Stimulated activated CD8-positive, alpha-beta memory T cell treated with anti-CD3 and anti-CD28 coated beads, Interleukin-12 subunit alpha, Interleukin-12 subunit beta, amount 100 ng/mL, for 24 hours (primary cell): ENCODE results near the gene DGKE.

ENCODE experiments used
- DNase-seq: peaks from one replicate; pipeline ENCODE4 v3.0.0-alpha.2; 2020; ENCODE audit errors: extremely low read depth

Gene DGKE

DNA sequence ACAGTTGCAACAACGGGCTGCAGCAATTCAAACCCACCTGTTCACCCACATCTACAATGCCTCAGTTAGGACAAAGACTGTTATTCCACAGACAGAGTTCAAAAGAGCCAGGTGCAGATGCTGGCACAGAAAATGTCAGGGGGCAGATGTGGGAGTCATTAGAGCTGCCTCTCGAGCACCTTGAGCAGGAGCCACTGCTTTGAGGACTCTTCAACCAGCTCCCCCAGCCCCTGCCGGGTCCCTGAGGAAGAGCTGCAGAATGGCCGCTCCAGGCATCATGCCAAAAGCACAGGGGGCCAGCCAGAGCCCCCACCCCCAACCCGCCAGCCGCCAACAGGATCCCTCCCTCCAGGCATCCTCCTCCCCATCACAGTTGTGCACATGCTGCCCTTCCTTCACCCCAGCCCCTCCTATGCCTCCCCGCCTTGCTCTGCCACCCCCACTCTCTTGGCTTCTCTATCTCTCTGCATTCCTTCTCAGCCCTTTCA, 21.0 kb upstream of the DGKE start:
- DNase-seq: no peak

DNA sequence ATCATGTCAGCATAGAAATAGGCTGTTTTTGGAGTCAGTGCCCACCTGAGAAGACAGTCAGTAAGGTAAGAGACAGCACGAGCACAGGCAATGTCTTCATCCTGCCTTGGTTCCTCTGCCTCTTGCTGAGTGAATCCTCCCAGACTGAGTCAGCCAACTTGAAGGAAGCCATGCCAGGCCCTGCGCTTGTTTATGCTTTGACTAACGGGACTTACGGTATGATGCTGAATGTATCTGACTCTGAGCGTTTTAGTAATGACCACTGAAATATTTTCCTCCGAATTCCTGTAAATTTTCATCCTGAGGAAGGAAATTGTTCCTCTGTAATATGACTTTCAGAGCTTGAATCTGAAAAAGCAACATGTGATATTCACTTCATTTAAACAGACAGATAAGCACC, 18.2 kb upstream of the DGKE start:
- DNase-seq: no peak

DNA sequence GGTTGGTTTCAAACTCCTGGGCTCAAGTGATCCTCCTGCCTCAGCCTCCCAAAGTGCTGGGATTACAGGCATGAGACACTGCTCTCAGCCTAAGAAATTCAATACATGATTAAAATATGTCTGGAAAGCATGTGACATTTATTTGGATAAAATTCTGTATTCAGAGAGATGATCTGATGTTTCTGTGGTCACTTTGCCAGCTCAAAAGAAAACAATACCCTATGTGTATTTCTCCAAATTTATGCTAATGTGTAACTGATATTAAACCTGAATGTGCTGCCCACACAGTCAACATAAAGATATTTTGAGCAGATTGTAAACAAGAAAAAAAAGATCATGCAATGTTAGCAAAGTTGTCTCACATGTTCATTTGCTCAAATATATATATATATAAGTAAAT, 16.9 kb upstream of the DGKE start:
- no peak for DNase-seq

DNA sequence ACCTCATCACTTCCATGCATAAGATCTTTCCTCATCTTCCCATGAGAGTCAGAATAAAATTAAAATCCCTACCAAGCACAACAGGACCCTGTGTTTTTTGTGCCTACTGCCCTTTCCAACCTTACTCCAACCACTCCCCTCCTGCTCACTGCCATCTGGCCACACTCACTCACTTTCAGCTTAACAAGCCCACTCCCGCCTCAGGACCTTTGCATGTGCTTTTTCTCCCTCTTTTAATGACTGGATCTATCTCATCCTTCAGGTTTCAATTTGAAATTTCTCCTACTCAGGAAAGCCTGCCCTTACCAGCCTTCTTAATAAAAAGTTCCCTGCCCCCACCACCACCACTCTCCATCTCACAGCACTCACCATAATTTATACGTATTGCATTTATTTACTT, 14.9 kb upstream of the DGKE start:
- no peak for DNase-seq

DNA sequence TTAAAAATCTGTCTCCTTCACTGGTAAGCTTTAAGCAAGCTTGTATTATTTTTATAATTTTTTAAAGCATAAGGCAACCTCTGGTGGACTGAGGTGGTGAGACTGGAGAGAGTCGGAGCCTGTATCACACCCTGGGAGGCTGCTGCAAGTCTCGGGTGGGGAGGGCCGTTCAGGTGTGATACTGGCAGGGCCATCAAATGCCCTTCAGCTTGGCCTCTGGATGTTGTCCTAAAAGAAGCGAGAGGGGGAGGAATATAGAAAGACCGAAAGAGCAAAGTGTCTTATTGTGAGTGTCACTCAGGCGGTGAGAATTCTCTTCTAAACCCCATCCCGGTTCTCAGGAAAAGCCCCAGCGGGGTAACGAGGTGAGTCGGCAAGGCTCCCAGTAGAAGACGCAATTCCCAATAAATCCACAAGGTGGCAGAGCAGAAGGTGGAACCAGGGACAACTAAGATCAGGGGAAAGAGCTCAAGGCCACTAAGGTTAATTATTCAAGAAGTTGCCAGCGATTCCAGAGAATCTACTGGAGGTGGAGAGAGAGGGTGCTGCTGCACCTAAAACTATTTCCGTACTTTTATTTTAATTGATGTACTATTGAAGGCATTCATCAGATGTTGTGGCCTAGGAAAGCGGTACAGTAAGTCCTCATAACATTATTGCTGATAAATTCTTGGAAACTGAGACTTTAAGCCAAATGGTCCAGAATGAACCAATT, 14.4 kb upstream of the DGKE start:
- DNase-seq: peak; percentile 25

DNA sequence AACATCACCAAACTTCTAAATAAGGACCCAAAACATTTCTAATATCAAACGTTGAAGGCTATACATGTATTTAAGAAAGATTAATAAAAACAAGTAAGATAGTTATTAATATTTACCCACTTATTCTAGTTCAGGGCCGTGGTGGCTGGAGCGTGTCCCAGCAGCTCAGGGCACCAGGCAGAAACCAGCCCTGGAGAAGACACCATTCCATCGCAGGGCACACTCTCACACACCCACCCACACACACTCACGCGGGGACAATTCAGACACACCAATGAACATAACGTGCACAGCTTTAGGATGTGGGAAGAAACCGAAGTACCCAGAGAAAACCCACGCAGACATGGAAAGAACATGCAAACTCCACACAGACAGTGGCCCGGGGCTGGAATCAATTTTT, 13.7 kb upstream of the DGKE start:
- DNase-seq: no peak

DNA sequence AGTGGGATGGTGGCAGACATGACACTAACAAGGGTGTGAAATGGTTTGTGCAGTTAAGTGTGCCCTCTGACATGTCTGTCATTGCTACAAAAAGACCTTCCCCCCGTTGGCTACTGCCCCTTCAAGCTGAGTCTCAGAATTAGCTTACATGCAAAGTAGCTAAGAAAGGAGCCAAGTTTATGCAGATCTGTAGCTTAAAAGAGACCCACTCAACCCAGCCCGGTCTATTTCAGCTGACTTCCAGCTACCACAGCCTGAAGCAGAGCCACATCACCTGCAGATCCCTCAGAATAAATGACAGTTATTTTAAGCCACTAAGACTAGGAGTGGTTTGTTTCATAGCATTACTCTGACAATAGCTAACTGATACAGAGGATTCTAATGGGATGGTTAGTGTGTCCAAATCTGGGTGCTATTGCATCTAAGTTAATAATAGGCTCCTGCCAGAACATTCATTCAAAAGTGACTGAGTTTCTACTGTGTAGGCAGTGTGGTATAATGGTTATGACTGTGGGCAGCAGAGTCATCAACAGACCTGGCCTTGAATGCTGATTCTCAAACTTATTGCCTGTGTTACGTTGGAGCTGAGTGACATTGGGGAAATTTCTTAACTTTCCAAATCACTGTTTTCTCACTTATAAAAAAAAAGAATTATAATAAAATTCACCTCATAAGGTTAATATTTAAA, 12.0 kb upstream of the DGKE start:
- no peak for DNase-seq

DNA sequence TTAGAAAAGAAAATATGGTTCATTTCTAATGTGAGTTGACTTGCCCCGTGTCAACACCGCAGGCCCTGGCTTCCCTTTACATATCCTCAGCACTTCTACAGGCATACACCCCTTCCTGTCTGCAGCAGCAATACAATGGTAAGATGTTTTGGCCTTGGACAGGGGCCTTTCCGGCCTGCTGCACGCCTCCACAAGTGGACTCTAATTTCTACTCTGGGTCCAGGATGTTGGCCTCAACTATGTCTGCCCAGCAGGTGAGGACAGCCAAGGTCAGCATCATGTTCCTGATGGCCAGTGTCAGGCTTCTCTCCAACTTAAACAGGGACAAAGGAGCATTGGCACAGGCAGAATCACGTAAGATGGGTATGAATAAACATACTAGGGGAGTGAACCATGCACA, 11.2 kb upstream of the DGKE start:
- no peak for DNase-seq

DNA sequence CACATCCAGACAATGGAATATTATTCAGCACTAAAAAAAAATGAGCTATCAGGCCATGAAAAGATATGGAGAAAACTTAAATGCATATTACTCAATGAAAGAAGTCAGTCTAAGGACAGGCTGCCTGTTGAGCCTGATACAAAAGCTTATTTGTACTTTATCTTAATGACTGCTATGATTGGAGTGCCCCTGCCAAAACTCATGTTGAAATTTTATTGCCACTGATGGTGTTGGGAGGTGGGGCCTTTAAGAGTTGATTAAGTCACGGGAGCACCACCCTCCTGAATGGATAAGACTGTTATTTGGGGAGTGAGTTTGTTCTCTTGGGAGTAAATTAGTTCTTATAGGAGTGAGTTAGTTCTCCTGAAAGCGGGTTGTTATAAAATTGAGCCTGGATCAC, 10.1 kb upstream of the DGKE start:
- no peak for DNase-seq

DNA sequence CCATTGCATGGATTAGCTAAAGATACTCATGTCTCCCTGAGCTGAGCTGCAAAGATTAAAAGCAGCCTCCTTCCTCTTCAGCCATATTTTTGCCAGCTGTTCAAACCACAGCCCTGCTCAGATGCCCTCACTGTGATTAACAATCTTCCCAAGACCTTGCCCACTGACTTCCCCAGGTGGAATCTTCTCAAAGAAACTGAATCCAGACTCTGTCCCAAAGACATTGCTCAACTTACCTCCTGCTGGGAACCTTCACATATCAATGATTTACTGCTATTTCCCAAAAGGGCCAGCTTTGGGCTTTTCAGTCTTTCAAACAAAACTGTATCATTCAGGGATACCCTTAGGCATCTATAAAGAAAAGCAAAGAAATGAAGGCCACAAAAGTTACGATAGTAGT, 9.4 kb upstream of the DGKE start:
- no peak for DNase-seq

DNA sequence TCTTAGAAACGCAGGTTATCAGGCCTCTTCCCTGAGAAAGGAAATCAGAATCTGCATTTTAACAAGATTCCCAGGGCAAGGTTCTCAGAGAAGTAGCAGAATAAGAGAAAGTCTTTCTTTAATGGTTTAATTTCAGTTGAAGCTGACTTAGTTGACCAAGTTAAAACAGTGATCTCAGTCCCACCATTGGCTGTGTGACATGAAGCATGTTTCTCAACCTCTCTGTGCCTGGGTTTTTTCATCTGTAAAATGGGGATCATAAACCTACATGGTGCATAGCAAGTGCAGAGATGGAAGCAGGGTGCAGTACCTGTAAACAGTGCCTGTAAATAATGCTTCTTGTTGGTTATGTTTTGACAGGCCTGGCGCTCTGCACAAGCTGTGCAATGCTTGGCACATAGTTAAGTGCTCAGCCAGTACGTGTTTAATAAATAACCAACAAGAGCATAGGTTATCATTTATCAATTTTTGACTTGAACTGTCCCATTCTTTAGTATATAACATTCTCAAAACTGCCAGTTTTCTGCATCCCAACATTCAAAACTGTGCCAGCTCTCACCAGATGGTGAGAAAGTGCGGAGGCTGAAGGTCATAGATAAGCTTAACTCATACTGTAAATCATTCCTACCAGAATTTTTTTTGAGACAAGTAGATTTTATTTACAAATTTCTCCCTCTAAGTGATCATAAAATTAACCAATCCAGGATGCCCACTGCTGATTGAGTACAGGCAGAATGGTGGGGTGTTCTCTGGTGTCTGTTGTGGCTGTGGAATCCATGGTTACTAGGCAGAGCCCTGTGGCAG, 7.1 kb upstream of the DGKE start:
- DNase-seq: no peak

DNA sequence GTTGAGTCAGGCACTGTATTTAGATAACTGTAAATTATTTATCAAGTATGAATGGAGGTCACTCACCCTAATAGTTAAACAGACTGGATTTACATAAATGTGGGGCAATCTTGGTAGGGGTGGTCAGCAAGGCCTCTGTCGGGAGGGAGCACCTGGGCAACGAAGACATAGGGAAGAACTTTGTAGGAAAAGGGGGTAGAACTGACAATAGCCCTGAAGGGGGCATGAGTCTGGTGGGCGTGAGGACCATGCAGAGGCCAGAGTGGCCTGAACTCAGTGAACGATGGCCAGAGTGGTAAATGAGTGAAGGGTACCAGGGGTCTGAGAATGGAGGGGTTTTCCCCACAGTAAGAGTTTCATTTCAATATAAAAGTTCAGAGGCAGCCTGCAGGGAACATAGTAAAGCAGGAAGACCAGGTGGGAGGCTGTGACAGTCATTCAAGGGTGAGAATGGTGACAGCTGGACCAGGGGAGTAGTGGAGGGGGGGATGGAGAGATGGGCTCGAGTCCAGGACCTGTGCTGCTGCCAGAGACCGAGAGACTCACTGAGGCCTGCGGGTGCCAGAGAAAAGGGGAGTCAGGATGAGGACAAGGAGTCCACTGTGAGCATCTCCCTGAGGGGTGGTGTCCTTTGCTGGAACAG, 3.1 kb upstream of the DGKE start:
- no peak for DNase-seq

DNA sequence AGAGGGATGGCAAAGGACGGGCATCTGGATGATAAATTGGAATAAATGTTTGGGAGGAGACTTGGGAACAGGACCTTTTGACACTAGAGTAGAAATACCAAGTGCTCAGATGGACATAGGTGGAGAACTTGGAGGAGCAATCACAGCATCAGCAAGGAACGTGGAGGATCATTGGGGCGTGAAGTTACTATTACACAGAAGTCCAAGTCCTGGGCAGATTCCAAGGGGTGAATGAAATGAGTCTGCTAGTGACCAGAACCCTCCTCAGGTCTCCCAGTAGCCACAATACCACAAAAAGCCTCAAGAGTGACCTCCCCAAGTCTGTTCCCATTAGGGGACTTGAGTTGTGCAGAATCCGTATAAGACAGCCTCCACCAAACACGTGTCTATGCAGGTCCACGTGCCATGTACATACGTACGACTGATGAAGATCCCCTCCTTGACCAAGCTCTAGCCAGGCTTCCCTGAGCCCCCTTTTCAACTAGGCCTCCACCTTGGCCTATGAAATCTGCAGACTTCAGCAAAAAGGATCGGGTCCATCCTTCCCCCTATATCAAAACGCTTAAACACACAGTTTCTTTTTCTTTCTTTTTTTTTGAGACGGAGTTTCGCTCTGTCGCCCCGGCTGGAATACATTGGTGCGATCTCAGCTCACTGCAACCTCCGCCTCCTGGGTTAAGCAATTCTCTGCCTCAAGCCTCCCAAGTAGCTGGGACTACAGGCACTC, 2.4 kb upstream of the DGKE start:
- no peak for DNase-seq

DNA sequence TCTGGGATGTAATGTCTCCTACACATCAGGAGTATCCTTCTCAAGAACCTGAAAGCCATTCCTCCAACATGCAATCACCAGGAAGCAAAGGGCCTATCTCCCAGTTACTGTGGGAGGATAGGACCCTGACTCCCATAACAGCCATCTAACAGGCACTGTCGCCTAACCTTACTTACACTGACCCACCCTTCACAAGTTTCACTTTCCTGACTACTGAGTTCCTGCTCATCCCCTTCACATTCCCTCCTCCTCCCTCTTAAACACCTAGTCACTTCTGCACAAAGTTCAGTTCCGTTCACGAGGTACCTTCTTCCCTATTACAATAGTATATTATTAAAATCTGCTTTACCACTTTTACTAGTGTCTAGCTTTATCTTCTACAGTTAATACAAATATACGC, 1.5 kb upstream of the DGKE start:
- no peak for DNase-seq

DNA sequence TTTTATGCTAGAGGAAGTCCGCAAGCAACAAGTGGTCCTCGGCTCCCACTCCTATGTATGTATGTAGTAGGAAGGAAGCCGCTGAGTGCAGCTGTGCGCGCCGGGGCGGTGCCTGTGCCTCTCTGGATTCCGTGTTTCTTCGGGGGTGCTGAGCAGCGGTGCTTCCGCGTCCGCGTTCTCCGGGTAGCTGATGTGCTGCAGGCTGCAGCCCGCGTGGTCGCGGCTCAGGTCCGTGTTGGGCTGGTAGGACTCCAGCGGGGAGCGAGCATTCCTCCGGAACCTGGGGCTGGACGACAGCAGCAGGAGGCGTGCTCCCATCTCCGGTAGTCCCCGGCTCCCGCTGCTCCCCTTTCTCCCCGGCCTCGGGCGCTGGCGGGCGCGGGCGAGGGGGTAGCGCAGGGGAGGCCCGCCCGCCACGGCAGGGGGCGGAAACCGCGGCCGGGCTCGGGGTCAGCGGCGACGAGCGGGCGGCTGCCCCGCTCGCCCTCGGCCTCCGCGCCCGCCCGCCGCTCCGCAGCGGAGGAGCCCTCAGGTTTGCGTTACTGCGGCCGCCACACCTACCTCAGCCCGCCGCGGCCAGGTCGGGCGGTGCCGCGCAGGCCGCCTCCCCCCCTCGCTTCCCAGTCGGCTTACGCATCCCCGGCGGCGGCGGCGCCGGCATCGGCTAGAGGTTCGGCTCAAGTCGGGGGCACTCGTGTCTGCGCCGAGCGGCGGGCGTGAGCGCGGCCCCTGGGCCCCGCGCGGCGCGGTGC, 718 bp upstream of the DGKE start:
- DNase-seq: peak; percentile 20

DNA sequence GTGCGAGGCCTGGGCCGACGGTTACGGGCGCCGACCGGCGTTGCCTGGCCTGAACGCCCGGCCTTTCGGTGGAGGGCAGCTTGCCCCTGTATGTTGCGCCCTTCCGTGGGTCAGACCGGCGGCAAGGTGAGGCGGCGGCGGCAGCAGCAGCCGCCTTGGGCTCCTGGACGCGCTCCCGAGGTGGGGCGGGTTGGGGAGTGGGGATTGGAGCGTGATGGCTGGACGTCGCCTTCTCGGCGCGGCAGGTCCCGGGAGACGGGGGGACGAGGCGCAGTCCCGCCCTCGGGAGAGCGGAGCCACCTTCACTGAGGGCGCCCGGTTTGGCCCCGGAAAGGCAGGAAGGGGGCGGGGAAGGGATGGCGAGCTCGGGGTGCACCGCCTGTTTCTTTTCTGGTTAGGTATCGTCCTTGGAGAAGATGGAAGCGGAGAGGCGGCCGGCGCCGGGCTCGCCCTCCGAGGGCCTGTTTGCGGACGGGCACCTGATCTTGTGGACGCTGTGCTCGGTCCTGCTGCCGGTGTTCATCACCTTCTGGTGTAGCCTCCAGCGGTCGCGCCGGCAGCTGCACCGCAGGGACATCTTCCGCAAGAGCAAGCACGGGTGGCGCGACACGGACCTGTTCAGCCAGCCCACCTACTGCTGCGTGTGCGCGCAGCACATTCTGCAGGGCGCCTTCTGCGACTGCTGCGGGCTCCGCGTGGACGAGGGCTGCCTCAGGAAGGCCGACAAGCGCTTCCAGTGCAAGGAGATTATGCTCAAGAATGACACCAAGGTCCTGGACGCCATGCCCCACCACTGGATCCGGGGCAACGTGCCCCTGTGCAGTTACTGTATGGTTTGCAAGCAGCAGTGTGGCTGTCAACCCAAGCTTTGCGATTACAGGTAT, 671 bp downstream of the DGKE start:
- DNase-seq: peak; percentile 31

DNA sequence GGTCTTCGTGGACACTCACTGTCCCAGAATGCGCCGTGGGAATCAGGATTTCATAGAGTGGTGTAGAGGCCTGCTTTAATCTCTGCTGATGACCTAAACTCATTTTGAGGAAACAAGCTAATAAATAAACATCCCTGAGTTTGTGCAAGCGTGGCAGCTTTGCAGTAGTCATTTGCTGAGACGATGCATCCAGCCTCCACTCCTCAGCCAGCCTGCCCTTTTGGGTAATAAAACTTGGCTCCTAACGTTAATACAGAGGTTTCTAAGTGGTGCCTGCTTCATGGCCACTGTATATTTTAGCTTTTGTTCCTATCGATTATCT, 1.3 kb downstream of the DGKE start:
- no peak for DNase-seq

DNA sequence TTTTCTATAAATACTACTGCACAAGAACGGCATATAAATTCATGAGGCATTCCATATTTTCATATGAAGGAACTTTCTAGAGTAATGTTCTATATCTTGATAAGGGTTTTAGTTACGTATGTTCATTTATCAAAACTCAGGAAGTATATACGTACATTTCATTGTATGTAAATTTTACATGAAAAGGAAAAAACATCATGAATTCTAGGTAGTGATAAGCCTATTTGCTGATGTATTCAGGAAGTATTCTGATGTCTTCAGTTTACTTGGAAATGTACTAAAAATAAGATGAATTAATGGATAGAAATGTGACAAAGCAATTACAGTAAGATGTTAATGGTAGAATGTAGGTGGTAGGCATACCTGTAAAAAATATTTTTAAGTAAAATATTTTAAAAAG, 4.7 kb downstream of the DGKE start:
- DNase-seq: no peak

DNA sequence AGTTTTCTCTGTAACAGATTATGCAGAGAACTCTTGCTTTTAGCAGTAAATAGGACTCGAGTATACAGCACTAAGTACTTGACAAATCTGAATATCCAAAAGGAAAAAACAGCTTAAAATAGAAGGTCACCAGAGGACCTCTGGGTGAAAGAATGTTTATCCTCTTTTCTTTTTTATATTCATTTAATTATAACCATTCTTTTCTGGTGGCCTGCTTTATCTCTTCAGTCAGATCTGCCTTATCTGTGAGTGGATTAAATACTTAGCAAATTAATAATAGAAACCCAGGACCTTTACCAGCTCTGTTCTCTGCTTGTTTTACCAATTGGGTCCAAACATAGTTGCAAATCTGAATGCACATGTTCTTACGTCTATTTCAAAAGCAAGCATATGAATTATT, 8.6 kb downstream of the DGKE start:
- no peak for DNase-seq

DNA sequence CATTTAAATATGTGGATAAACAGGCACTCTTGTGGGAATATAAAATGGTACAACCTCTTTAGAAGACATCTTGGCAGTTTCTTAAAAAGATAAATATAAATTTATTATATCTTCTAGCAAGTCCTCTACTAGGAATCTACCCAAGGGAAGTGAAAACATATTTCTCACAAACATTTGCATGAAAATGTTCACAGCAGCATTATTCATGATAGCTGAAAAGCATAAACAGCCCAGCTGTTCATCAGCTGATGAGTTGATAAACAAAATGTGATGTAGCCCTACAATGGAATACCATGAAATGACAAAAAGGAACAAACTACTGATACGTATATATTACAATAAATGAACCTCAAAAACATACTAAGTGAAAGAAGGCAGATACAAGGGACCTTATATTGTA, 12.0 kb downstream of the DGKE start:
- DNase-seq: no peak
